WTC11 (cell line): Measurements from ENCODE around the gene GREB1.

Experiments used
- ATF1 ChIP-seq: sonication (generic); formaldehyde crosslinking; IDR thresholded peaks from 2 replicates; pipeline ENCODE4 v1.8.1; 2023; ENCODE audit warnings: mild to moderate bottlenecking, moderate library complexity, missing genetic modification reagents
- ETV6 ChIP-seq: sonication (generic); formaldehyde crosslinking; IDR thresholded peaks from 2 replicates; pipeline ENCODE4 v1.8.1; 2022; ENCODE audit warnings: mild to moderate bottlenecking, missing genetic modification reagents
- RELA ChIP-seq: sonication (generic); formaldehyde crosslinking; IDR thresholded peaks from 2 replicates; pipeline ENCODE4 v1.8.1; 2022; ENCODE audit warnings: missing genetic modification reagents, mild to moderate bottlenecking, borderline replicate concordance
- TF ChIP-seq, protein P1 (sequence below): fragments of 200-600 bp; IDR thresholded peaks from 2 replicates; pipeline ENCODE4 v1.8.0; 2022; ENCODE audit warnings: antibody characterized with exemption
- TF ChIP-seq, protein P2 (sequence below): sonication (generic); formaldehyde crosslinking; IDR thresholded peaks from 2 replicates; pipeline ENCODE4 v1.8.1; 2023; ENCODE audit warnings: mild to moderate bottlenecking, missing genetic modification reagents
- TF ChIP-seq, protein P3 (sequence below): sonication (generic); formaldehyde crosslinking; IDR thresholded peaks from 2 replicates; pipeline ENCODE4 v1.8.1; 2023; ENCODE audit warnings: mild to moderate bottlenecking, missing genetic modification reagents, moderate library complexity

DNA sequence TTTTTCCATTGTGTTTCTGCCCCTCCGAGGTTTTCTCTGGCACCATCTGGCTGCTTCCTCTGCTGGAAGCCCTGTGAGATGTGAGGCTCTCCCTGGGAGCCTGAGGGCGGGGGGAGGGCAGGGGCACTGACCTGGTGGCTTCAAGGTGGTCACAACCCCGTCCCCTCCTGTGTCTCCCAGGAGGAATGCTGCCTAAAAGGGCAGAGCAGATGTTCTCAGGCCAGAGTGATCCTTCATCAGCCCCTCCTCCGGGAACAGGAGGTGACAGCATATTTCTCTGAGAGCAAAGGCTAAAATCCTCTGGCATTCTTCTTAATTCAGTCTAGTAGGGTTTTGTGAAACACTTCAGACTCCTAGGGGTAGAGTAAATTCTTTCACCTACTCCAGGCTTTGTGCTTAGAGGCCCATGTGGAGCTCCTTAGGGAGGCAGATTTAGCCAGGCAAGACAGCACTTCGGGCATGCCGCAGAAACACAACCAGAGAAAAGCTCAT, 18.3 kb upstream of the GREB1 start:
- TF ChIP-seq, protein P1, sequence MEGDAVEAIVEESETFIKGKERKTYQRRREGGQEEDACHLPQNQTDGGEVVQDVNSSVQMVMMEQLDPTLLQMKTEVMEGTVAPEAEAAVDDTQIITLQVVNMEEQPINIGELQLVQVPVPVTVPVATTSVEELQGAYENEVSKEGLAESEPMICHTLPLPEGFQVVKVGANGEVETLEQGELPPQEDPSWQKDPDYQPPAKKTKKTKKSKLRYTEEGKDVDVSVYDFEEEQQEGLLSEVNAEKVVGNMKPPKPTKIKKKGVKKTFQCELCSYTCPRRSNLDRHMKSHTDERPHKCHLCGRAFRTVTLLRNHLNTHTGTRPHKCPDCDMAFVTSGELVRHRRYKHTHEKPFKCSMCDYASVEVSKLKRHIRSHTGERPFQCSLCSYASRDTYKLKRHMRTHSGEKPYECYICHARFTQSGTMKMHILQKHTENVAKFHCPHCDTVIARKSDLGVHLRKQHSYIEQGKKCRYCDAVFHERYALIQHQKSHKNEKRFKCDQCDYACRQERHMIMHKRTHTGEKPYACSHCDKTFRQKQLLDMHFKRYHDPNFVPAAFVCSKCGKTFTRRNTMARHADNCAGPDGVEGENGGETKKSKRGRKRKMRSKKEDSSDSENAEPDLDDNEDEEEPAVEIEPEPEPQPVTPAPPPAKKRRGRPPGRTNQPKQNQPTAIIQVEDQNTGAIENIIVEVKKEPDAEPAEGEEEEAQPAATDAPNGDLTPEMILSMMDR = no peak
- TF ChIP-seq RELA (no peak), ATF1 (no peak), ETV6 (CRISPR knock-in tag) (no peak)
- TF ChIP-seq, protein P2, sequence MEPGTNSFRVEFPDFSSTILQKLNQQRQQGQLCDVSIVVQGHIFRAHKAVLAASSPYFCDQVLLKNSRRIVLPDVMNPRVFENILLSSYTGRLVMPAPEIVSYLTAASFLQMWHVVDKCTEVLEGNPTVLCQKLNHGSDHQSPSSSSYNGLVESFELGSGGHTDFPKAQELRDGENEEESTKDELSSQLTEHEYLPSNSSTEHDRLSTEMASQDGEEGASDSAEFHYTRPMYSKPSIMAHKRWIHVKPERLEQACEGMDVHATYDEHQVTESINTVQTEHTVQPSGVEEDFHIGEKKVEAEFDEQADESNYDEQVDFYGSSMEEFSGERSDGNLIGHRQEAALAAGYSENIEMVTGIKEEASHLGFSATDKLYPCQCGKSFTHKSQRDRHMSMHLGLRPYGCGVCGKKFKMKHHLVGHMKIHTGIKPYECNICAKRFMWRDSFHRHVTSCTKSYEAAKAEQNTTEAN (CRISPR knock-in tag) = no peak
- TF ChIP-seq, protein P3, sequence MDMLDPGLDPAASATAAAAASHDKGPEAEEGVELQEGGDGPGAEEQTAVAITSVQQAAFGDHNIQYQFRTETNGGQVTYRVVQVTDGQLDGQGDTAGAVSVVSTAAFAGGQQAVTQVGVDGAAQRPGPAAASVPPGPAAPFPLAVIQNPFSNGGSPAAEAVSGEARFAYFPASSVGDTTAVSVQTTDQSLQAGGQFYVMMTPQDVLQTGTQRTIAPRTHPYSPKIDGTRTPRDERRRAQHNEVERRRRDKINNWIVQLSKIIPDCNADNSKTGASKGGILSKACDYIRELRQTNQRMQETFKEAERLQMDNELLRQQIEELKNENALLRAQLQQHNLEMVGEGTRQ (CRISPR knock-in tag) = no peak
